KMS-11 (cell line): ENCODE measurements around the gene DNLZ.

Experiments
- H2AFZ ChIP-seq: fragments of 200-600 bp; sonication (generic); 2 replicates; pipeline ENCODE4 v1.6.1; 2016; ENCODE audit warnings: antibody characterized with exemption, mixed run types, low read depth
- H3K27ac ChIP-seq: fragments of 200-600 bp; sonication (generic); 2 replicates; pipeline ENCODE4 v1.6.1; 2016; ENCODE audit warnings: mild to moderate bottlenecking, mixed run types
- H3K27me3 ChIP-seq: fragments of 200-600 bp; sonication (generic); 2 replicates; pipeline ENCODE4 v1.6.1; 2017; ENCODE audit warnings: mild to moderate bottlenecking, low read depth, mixed run types, moderate library complexity; ENCODE audit not compliant: insufficient read depth
- H3K36me3 ChIP-seq: fragments of 200-600 bp; sonication (generic); 2 replicates; pipeline ENCODE4 v1.6.1; 2017; ENCODE audit warnings: mild to moderate bottlenecking, mixed run types; ENCODE audit not compliant: insufficient read depth
- H3K4me1 ChIP-seq: fragments of 200-600 bp; sonication (generic); 2 replicates; pipeline ENCODE4 v1.6.1; 2016; ENCODE audit warnings: mild to moderate bottlenecking, low read depth, mixed run types; ENCODE audit not compliant: poor library complexity, severe bottlenecking
- H3K4me2 ChIP-seq: fragments of 200-600 bp; sonication (generic); 2 replicates; pipeline ENCODE4 v1.7.0; 2016; ENCODE audit warnings: mild to moderate bottlenecking, mixed run types
- H3K4me3 ChIP-seq: fragments of 200-600 bp; sonication (generic); IDR thresholded peaks from 2 replicates; pipeline ENCODE4 v1.6.1; 2017; ENCODE audit warnings: low read depth, low read length, mixed read lengths; ENCODE audit not compliant: insufficient read depth
- H3K79me2 ChIP-seq: fragments of 200-600 bp; sonication (generic); 2 replicates; pipeline ENCODE4 v1.6.1; 2016; ENCODE audit warnings: low read depth, mixed run types; ENCODE audit not compliant: insufficient read depth
- H3K9ac ChIP-seq: fragments of 200-600 bp; sonication (generic); 2 replicates; pipeline ENCODE4 v1.6.1; 2016; ENCODE audit warnings: mild to moderate bottlenecking, mixed run types
- H4K20me1 ChIP-seq: fragments of 200-600 bp; sonication (generic); 2 replicates; pipeline ENCODE4 v1.6.1; 2016; ENCODE audit warnings: mild to moderate bottlenecking, mixed run types; ENCODE audit not compliant: insufficient read depth
- CTCF ChIP-seq: fragments of 200-600 bp; sonication (generic); conservative IDR thresholded peaks from 2 replicates; pipeline ENCODE4 v1.6.1; 2017; ENCODE audit warnings: low read depth, mild to moderate bottlenecking, antibody characterized with exemption, low read length, moderate library complexity, mixed read lengths

DNLZ gene

DNA sequence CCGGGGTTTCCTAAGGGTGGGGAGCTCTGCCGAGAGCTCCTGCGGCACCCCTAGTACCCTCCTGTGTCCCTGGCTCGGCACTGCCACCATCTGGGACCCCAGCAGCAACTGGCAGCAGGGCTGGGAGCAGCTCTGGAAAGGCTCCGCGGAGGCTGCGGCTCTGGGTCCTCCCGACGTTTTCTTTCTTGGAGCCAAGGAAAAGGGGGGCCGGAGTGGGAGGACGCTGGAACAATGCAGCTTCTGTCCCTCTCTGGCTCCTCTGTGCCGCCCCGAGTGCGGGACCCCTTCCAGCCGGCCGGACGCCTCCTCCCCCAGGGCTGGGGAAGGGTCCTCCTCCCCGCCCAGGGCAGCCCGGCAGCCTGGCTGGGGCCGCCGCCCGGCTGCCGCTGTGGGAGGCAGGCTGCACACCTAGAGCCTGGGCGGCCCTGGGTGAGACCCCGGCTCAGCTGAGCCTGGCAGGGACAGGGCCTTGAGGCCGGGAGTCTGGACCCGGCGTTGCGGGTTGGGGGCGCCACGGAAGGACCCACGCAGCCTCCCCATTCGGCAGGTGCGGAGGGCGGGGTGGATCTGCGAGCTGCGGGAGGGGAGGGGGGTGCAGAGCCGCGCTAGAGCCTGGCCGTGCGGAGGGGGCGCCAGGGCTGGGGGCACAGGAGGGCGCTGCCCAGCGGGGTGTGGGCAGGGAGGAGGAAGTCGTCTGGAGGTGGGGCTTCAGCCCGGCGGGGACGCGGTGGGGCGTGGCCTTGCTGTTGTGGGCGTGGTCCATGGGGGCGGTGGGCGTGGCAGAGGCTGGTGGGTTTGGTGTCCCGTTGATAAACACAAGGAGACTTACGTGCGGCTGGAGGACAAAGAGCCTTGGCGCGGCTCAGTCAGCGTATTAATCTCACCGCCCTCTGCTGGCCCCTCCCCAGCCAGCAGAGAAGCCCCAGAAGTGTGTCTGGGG lies 21.1 kb downstream of the DNLZ start:
- H3K27ac ChIP-seq, result no peak overlapping the region
- peak overlapping the region; percentile 61 for H3K4me2 ChIP-seq
- no peak overlapping the region for H3K4me3 ChIP-seq

DNA sequence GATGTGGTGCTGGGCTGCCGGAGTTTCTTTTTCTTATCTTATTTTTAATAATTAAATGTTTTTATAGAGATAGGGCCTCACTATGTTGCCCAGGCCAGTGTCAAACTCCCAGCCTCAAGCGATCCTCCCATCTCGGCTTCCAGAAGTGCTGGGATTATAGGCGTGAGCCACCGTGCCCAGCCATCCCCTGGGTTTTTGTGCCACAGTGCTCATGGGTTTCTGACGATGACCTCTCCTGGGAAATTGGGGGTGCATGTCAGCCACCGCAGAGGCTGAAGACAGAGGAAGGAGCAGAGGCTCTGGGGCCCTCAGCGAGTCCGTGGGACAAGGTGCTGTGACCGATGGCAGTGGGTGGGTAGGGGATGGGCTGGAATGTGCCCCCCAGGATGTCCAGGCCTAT lies 21.8 kb downstream of the DNLZ start:
- no peak for TF ChIP-seq CTCF
- Histone ChIP-seq H3K4me1 (peaks cover 5% of the 10 kb centered on the region), H3K4me2 (no peak overlapping the region), H3K36me3 (no peaks in the 10 kb centered on the region), H3K79me2 (no peaks in the 10 kb centered on the region), H3K27me3 (peaks cover 67% of the 10 kb centered on the region), H2AFZ (no peak overlapping the region), H3K27ac (no peak overlapping the region), H3K4me3 (no peak overlapping the region), H4K20me1 (no peaks in the 10 kb centered on the region), H3K9ac (no peak overlapping the region)

More for the DNA sequence above, 21.1 kb downstream of the DNLZ start:
- H4K20me1 ChIP-seq, result no peaks in the 10 kb centered on the region
- H2AFZ ChIP-seq, result peak overlapping the region; percentile 71
- H3K9ac ChIP-seq, result no peak overlapping the region
- peaks cover 5% of the 10 kb centered on the region for H3K4me1 ChIP-seq
- no peaks in the 10 kb centered on the region for H3K79me2 ChIP-seq
- H3K36me3 ChIP-seq, result no peaks in the 10 kb centered on the region
- peaks cover 66% of the 10 kb centered on the region for H3K27me3 ChIP-seq
- TF ChIP-seq CTCF, result no peak

DNA sequence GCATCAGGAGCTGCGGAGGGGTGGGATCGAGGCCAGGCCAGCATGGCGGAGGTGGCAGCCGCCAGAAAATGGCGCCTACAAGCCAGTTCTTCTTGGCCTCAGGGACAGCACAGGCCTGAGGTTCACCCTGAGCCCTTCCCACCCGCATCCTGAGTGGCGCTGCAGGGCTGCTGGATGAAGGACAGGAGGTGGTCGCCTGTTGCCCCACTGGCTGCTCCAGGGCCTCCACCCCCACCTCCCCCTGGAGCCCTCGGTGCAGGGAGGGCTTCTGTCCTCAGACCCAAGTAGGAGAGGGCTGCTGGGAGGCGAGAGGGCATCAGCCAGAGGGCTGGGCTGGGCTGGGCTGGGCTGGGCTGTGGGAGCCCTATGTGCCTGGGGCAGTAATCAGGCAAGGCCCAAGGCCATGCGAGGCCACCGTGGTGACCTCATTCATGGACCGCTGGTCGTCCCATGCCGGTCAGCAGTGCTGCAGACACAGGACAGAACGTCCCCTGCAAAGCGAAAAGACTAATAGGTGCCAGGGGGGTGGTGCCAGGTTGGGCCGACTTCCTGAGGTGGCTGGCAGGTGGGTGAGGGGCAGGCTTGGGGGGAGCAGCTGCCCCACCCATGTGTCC lies 22.4 kb downstream of the DNLZ start:
- Histone ChIP-seq H3K27me3 (peaks cover 67% of the 10 kb centered on the region), H3K4me3 (no peak overlapping the region), H4K20me1 (no peaks in the 10 kb centered on the region), H3K79me2 (no peaks in the 10 kb centered on the region), H3K9ac (no peak overlapping the region), H2AFZ (no peak overlapping the region), H3K4me2 (no peak overlapping the region), H3K36me3 (no peaks in the 10 kb centered on the region), H3K4me1 (peaks cover 5% of the 10 kb centered on the region), H3K27ac (no peak overlapping the region)
- no peak for TF ChIP-seq CTCF

DNA sequence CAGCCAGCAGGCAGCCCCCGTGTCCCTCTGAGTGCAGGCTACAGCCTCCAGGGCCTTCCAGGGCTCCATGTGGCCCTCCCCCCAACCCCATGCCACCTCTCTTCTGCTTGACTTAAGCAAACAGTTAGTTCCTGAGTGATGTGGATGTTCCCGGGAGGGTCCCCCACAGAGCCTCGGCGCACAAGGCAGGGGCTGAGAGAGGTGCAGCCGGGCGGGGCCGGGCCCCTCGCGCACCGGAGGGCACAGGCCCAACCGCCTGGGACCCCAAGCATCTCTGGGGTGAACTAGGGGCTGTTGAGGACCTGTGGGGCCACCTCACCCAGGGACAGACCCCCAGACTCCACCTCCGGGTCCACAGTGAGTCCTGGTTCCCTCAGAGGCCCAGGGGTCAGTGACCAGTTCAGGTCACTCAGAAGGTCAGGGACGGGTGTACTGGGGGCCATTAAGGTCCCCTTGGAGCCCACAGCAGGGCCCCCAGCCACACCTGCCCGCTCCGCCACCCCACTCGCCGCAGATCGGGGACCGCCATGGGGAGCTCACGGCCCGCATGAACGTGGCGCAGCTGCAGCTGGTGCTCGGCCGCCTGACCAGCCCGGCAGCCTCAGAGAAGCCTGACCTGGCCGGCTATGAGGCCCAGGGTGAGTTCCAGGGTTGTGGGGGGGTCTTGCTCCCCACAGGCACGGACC lies 23.0 kb downstream of the DNLZ start:
- Histone ChIP-seq H3K9ac (no peak overlapping the region), H3K4me1 (peaks cover 5% of the 10 kb centered on the region), H3K27ac (no peak overlapping the region), H3K4me2 (no peak overlapping the region), H3K4me3 (no peak overlapping the region), H2AFZ (no peak overlapping the region), H3K27me3 (peaks cover 67% of the 10 kb centered on the region), H3K36me3 (no peaks in the 10 kb centered on the region), H3K79me2 (no peaks in the 10 kb centered on the region), H4K20me1 (no peaks in the 10 kb centered on the region)
- TF ChIP-seq CTCF, result no peak
